Activated gamma-delta T cell treated with Interleukin-2 at 50 U/mL for 16 hours (primary cell): ENCODE measurements around the gene SPACA7.
"Not testable (repeated sequence)": the region's sequence is repeated elsewhere in the genome, so short reads cannot be mapped to it uniquely, and the experiment has no call there.

Experiments used
- DNase-seq: peaks from one replicate; pipeline ENCODE4 v3.0.0-alpha.2; 2020

Gene SPACA7

DNA sequence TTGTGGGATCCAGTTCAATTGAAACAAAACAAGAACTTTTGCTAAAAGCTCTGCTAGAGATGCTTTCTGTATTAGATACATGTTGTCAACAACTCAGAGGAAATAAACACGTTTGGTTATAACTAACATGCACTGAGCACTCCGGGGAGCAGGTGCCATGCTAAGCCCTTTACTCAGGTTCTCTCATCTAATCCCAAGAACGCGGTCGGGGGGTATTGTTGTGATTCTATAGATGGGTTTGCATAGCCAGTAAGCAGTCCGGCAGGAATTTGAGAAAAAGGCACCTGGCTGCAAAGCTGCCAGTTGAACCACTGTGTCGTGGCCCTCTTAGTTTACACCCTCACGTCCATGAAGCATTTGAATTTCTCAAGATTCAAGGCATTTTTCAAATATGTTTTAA, 24.3 kb upstream of the SPACA7 start:
- no peak for DNase-seq

DNA sequence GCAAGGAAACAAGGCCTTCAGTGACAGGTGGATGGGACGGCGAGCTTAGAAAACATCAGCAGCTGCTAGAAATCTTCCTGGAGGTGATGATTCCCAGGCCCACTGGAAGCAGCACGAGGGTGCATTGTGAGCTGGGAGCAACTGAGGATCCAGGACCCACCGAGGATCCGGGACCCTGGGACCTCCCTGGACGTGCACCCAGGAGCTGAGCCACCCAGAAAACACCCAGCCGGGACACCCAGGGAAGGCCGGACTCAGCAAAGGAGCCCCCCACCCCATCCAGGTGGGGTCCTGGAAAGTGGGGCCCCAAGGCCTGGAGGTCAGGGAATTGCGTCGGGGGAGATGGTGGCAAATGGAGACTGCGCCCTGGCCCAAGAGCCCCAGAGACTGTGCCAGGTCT, 22.3 kb upstream of the SPACA7 start:
- DNase-seq, result no peak

DNA sequence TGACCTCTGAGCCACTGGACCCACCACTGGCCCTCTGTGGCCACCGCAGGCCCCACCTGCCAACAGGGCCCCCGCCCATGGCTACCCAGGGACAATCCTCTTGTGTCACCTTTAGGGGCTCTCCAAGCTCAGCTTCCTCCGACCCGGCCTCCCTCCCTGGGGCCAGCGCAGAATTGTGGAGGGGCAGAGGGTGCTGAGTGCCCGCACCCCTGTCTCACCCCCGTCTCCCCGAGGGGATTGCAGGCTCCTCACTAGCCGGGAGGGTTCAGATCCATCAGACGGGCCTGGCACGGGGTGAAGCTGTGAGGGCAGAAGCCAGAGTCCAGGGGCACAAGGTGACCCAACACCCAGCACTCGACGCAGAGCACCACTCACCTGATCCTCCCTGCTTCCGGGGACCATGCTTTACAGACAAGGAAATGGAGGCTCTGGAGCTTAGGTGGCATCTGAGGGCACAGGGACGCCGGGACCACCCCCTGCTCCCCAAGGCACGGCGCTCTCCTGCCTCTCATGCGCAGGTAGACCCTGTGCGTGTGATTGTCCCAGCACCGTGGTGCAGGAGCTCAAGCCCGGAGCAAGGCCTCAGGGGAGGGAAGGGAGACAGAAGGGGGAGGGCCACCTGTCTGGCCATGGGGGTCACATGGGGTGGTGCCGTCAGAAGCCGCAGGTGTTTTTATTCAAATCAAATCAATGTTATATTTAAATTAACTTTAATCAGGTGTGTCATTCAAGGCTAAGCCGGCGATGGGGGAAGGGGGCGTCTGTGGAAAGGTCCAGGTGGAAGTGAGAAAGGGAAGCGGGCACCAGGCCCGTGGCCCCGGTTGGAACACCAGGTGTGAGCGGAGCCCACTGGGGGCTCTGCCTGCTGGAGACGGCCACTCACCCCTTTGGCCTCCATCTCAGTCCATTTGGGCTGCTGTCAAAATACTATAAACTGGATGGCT, 21.6 kb upstream of the SPACA7 start:
- DNase-seq, result no peak

DNA sequence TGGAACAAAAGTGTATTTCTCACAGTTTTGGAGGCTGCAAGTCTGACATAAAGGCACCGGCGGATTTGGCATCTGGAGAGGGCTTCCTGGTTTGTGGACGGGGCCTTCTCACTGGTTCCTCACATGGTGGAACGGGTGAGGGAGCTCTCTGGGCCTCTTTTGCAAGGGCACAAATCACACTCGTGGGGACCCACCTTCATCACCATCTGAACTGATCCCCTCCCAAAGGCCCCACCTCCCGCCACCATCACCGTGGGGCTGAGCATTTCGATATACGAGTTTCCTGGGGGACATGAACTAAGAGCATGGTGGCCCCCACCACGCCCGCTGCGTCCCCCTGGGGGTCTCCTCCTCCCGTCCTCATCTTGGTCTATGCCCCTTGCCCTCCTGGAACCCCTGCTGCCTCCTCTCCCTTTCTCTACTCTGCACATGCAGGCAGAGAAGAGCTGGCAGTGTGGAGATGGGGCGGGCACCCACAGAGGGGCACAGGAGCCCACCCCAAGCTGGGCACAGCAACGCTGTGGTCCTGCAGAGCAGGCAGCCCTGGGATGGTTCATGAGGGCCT, 20.8 kb upstream of the SPACA7 start:
- no peak for DNase-seq

DNA sequence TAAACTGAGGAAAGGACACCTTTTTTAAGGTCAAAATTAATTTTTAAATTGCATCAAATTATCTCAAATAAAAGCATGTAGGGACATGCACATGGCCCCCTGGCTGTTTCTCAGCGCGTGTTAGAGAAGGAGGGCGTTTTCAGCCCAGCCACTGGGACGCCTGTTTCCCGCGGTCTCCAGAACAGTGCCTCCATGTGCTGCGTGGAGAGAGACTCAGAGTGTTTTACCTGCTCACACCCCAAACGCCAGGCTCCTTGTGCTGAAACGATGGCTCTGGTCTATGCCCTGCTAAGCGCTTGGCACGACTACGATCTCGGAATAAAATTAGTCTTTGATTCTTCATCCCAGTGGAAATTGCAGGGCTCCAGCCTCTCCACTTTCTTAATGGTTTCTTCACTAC, 20.0 kb upstream of the SPACA7 start:
- DNase-seq, result no peak

DNA sequence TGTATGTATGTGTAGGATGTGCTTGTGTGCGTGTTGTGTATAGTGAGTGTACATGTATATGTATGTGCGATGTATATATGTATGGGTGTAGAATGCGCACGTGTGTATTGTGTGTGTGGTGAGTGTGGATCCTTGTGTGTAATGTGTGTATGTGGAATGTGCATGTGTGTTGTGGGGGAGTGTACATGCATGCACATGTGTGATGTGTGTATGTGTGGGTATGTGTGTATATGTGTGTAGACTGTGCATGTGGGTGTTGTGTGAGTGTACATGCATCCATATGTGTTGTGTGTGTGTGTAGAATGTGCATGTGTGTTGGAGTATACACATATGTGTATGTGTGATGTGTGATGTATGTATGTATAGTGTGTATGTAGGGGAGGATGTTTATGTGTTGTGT, 18.0 kb upstream of the SPACA7 start:
- no peak for DNase-seq

DNA sequence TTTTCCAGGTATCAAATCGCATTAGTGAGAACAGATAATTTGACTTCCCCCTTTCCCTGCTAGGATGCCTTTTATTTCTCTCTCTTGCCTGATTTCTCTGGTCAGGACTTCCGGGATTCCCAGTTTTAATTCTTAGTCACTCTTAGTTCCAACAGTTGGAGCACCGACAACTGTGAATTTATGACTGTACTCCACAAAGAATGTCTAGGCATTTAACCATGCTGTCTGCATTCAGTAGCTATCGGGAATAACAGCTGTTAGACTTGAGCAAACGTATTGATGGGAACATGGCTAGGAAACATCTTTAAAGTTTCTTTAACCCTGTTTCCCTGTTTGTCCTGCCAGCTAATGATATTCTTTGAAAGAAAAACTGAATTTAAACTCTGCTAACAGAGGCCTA, 14.1 kb upstream of the SPACA7 start:
- DNase-seq, result no peak

DNA sequence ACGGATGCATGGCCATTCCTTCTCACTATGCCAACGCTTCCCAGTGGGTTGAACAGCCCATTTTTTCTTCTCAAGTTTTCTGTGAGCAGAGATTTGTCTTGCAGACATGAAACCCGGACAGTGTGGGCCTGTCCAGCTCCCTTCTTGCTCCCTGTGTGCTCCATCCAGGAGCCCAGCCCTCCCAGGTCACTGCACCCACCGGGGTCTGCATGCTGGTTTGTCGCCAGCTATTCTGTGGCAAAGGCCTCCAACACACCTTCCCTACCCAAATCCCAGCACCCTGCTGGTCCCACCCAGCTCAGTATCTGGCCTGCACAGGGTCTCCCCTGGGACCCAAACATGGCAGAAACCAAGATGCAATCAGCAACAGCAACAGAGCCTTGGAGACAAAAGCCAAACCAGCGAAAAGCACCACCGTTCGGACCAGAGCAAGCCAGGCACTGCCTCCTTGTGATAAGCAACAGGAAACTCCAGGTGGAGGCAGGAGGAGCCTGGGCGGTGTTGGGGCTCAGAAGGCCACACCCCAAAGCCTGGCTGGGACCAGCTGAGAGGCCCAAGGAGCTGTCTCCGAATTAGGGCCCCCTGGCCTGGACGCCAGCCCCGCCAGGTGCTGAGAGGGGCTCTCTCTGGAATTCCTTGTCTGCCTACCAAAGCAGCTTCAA, 12.2 kb upstream of the SPACA7 start:
- DNase-seq, result no peak

DNA sequence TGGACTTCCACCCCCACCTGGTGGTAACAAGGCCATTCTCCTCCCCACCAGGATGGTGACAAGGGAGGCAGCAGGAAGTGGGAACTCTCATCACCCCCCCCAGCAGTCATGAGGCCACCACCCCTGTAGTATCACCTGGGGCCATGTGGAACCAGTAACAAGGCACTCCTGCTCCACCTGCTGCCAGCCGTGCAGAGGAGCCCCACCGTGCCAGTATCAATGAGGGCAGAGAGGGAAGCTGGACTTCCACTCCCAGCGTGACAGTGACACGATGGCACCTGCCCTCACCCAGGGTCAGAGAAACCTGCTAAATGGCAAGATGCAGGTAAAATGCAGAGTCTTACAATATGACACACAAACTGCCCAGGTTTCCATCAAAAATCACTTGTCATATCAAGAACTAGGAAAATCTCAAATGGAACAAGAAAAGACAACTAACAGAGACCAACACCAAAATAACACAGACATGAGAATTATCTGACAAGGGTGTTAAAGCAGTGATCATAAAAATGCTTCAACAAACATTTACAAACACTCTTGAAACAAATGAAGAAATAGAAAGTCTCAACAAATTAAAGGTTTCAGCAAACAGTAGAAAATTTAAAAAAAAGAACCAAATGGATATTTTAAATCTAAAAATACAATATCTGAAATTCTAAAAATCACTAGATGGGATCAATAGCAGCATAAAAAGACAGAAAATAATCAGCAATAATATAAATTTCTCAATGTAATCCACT, 9.1 kb upstream of the SPACA7 start:
- no peak for DNase-seq

DNA sequence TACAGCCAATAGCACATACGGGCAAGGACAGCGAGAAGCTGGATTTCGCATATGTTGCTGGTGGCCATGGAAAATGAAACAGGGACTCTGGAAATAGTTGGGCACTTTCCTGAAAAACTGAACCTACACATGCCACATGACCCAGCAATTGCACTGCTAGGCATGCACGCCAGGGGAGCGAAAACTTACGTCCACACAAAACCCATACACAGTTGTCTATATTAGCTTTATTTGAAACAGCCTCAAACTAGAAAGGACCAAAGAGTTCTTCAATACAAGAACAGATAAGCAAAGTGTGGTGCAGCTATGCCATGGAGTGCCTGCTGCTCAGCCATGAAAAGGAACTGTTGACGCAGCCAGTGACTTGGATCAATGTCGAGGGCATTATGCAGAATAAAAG, 7.3 kb upstream of the SPACA7 start:
- no peak for DNase-seq

DNA sequence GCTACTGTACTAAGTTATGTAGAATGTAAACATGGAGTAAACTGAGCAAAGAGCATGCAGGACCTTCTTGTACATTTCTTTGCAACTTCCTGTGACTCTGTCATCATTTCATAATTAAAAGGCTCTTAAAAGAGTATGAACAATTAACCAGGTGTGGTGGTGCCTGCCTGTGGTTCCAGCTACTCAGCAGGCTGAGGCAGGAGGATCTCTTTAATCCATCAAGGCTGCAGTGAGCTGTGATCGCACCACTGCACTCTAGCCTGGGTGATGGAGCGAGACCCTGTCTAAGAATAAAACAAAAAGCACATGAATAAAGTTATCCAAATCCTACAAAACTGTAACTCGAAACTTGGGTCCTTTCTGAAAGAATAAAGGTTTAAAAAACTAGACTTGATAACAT, 5.8 kb upstream of the SPACA7 start:
- no peak for DNase-seq

DNA sequence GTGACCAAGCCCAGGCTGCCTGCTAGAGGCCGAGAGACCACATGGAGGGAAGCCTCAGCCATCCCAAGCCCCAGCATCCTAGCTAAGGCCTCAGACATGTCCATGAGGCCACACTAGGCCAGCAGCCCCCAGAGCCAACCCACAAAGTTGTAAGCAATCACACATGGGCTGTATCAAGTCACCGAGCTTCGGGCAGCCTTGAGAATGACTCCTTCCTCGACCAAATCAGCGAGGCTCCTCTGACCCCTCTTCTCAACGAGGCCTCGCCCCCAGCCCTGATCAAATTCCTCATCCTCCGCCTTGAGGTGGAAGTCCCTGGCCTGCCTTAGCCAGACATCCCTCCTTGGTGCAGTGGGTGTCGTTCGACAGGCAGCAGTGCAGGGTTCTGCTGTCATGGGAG, 1.9 kb upstream of the SPACA7 start:
- no peak for DNase-seq

DNA sequence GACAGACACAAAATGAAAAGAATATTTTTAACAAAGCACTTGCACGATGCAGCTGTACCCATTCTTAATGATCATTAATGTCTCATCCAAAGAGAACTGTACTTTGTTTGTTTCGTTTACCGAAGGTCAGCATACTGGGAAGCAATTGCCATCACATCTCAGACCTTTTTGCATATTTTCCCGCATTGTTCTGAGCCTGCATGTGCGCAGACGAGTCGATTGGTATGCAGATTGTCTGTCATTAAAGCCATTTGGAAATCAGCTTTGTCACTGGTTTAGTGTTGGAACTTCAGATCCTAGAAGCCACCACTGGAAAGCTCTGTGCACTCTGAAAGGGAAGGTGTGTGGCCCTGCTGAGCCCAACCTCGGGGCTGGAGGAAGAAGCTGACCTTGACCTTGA, 15.6 kb downstream of the SPACA7 start:
- DNase-seq, result no peak

DNA sequence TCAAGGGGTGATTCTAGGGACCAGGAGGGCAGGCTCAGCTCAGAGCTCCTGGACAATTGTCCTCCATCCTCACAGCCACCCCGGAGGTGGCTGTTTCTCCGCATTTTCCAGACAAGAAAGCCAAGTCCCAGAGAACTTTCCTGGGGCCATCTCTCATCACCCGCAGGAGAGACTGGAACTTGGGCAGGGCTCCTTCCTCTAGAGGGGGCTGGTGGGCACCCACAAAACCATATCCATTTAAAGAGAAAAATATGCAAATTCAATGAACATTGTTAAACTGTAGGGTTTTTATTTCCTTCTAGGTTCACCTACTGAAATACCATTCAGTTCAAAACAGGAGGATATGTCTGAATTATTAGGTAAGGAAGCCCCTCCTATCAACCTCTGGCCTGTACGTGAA, 16.6 kb downstream of the SPACA7 start:
- DNase-seq, result no peak

DNA sequence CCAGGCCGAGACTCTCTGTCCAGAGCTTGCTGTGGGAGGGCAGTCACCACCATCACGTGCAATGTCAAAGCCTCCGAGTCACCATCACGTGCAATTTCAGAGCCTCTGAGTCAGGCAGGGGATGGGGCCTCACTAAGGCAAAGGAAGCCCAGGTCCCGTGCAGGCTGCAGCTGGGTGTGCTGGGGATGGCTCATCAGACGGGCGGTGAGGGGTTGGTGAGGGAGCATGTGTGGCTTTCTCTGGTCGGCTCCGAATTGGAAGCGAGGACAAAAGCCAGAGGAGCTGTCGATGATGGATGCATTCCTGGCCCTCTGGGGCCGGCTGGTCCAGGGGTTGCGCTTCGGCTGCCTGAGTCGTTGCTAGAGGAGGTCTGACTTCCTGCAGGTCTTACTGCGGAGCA, 18.9 kb downstream of the SPACA7 start:
- not testable (repeated sequence) for DNase-seq

DNA sequence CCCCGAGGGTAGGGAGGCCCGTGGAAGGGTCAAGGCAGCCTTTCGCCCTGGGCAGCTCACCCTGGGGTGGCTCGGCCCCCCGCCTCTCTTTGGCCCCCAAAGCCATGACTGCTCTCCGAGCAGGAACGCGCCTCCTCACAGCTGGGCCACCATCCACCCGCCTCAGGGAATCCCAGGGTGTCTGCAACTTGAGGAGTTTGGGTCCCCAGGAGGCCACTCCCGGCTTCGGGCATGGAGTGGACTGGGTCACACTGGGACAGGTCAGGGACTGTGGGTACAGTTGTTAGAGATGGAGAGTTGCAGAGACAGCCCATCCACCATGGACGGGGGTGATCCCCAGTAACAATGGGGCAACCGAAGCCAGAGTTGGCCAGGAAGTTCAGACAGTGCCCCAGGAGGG, 19.8 kb downstream of the SPACA7 start:
- DNase-seq, result not testable (repeated sequence)

DNA sequence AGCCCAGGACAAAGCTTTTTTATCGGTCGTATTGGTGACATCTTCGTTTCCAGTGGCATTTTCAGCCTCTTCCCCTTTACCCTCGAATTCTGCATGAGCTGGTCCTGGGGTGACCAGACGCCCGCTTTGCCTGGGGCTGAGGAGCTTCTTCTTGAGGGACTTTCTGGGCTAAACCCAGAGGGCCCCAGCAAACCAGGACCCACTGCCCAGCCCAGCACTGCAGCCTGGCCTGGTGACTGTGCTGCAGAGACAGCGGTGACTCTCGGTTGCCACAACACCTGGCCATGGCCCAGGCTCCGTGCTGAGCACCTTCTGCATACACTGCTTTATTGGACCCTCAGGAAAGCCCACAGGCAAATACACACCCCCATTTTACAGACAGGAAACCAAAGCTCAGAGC, 21.0 kb downstream of the SPACA7 start:
- DNase-seq, result no peak

DNA sequence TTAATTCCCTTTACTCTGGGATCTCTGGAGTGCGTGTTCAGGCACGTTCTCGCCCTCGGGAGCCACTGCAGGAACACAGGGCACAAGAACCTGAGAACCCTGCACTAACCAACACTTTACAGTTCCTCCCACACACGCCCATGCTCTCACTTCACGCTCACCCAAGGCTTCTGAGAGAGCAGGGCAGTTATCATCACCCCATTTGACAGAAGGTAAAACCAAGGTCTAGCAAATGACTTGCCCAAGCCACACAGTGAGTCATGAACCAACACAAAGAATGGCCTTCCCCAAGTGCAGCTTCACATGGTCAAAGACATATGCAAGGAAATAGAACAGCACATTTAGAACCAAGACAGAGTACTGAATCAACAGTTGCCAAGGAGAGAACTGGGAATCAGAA, 22.2 kb downstream of the SPACA7 start:
- not testable (repeated sequence) for DNase-seq

DNA sequence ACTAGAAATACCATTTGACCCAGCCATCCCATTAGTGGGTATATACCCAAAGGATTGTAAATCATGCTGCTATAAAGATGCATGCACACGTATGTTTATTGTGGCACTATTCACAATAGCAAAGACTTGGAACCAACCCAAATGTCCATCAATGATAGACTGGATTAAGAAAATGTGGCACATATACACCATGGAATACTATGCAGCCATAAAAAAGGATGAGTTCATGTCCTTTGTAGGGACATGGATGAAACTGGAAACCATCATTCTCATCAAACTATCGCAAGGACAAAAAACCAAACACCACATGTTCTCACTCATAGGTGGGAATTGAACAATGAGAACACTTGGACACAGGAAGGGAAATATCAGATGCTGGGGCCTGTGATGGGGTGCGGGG, 33.7 kb downstream of the SPACA7 start:
- not testable (repeated sequence) for DNase-seq

DNA sequence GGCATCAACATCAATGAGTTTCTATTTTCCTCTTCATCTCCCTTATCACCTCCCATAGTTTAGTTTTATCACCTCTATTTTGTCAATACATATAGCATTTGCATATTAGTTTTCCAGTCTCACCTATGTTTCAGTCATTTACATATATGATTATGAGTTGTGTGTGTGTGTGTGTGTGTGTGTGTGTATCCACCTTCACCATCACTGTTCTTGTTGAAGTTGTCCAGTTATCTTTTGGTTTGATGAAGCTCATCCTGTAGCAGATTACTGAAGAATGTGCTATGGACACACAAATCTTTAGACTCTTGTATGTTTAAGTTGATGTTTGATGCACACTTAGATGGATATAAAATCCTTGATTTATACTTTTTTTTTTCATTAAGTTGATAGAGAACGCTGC, 40.5 kb downstream of the SPACA7 start:
- no peak for DNase-seq

DNA sequence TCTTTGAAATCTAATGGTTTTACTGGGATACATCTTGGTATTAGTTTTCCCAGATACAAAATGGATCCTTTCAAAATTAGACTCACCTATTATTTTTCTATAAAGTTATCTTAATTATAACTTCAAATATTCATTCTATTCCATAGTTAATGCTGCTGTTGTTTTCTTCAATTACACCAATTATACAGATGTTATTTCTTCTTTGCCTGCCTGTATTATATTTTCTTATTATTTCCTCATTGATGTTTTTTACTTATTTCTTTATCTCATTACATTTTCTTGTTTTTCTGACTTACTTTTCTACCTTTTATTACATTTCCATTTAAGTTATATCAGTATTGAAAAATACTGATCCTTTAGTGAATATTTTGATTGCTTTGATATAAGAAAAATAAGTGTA, 40.9 kb downstream of the SPACA7 start:
- no peak for DNase-seq

DNA sequence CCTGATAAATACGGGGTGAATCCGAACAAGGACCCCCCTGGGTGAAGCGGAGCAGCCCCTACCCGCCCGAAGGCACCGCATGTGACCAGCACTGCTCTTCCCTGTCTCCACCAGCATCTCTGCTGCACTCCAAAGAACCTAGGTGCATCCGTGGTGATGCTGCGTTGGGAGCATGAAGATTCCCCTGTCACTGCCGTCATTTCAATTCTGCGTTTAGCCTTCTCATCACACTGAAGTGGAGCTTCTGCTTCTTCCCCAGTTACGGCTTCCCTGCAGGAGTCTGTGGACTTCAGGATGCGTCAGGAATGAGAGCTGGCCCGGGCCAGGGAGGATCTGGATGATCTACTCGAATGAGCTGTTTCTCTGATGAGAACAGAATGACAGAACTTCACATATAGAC, 47.9 kb downstream of the SPACA7 start:
- DNase-seq, result no peak

DNA sequence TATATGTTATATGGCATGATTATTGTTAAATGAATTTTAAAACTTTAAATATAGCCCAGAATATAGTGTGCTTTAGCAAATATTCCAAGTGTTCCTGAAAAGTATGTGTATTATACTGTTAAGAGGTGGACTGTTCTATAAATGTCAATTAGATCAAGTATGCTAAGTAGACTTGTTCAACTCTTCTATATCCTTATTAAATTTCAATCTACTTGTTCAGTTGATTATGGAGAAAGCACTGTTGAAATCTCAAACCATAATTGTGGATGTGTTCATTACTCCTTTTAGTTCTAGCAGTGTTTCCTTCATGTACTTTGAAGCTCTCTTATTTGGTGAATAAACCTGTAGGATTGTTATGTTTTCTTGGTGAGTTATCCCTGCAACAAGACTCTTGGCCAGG, 52.5 kb downstream of the SPACA7 start:
- no peak for DNase-seq

DNA sequence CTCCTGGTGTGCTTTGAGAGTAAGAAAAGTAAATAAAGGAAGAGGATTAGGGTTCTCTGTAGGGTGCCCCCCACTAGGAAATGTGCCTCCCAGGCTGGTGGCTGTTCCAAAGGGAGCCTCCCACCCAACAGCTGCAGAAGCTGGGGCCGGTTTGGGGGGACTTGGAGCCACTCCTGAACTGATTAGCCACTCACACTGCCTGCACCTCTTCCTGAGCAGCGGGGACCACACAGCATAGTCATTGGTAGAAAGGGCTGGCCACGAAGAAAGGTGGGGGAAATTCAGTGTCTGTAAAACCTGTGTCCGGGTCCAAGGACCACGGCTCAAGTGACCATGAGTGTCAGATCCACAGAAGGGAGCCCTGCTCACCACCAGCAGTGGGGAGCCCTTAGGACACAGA, 55.6 kb downstream of the SPACA7 start:
- no peak for DNase-seq
